ENCODE data around the gene SH3BP4.
"Not testable (repeated sequence)": the region's sequence is repeated elsewhere in the genome, so short reads cannot be mapped to it uniquely, and the experiment has no call there.

The SH3BP4 gene

GRCh38 chr2:235054475-235054874 lies 102.7 kb downstream of the SH3BP4 start:
- DNase-seq (ENCODE audit: low read depth in 1 of 2, low spot score in 1 of 2), result no peak

- DNase-seq (ENCODE audit: low read depth in 1 of 2, low spot score in 1 of 2), result no peak
These were observed 103.1 kb downstream of the SH3BP4 start for GRCh38 chr2:235054919-235055318.

GRCh38 chr2:235055891-235056516 lies 104.2 kb downstream of the SH3BP4 start:
- no peak for DNase-seq (ENCODE audit: low read depth in 1 of 2, low spot score in 1 of 2)

DNA sequence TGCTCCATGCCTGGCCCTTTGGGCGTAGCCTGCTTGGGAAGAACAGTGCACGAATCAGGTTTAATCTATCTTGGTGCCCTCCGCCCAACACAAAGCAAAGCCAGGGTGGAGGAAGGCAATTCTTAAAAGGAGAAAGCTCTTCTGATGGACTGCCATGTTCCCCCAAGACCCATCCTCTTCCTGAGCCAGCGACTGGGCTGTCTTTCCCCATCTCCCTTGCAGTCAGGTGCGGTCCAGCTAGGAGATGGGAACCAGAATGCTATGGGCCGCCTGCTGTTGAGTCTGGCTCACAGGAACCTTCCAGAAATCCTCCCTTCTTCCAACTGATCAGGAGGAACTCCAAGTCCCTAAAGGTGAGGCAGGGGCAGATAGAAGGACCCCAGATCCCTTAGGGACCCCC lies 105.0 kb downstream of the SH3BP4 start:
- DNase-seq (ENCODE audit: low read depth in 1 of 2, low spot score in 1 of 2), result no peak

GRCh38 chr2:235057616-235058015 lies 105.8 kb downstream of the SH3BP4 start:
- DNase-seq (ENCODE audit: low read depth in 1 of 2, low spot score in 1 of 2), result not testable (repeated sequence)

DNA sequence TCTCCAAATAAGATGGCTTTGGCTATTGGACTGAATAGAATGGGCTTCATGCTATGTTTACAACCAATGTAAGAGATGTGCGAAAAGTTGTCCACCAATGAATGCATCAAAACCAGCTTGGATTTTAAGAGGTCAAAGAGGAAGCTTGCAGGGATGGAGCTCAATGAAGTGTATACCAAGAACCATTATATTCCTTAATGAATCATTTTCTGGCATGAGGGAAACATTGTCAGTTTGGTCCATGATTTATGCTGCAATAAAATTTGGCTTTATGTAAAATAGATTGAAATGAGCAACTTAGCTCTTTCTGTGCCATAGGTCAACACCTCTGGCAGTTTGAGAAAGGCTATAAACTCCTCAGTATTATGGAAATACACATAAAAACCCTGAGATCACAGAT lies 107.3 kb downstream of the SH3BP4 start:
- no peak for DNase-seq (ENCODE audit: low read depth in 1 of 2, low spot score in 1 of 2)

GRCh38 chr2:235061656-235062055 lies 109.8 kb downstream of the SH3BP4 start:
- DNase-seq (ENCODE audit: low read depth in 1 of 2, low spot score in 1 of 2), result no peak

GRCh38 chr2:235063471-235063961 lies 111.7 kb downstream of the SH3BP4 start:
- DNase-seq (ENCODE audit: low read depth in 1 of 2, low spot score in 1 of 2), result no peak

DNA sequence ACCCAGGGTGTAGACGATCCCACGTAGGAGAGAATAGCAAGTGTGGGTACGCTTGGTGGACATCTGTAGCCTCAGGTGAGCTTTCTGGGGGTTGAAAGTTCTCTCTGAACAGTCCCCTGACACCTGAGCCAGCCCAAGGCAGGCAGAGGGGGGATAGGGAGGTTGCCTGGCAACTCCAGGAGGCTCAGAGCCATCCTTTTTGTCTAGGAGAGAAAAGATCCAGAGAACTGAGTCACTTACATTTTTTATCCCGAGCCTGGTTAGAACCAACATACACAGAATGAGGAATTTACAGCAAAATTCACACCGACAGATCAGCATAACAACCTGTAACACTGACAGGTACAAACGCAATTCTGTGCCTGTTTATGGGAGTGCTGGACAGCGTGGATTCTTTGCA lies 113.2 kb downstream of the SH3BP4 start:
- DNase-seq (ENCODE audit: low read depth in 1 of 2, low spot score in 1 of 2), result no peak

- DNase-seq (ENCODE audit: low read depth in 1 of 2, low spot score in 1 of 2), result no peak
These were observed 114.7 kb downstream of the SH3BP4 start for GRCh38 chr2:235066490-235066889.

DNA sequence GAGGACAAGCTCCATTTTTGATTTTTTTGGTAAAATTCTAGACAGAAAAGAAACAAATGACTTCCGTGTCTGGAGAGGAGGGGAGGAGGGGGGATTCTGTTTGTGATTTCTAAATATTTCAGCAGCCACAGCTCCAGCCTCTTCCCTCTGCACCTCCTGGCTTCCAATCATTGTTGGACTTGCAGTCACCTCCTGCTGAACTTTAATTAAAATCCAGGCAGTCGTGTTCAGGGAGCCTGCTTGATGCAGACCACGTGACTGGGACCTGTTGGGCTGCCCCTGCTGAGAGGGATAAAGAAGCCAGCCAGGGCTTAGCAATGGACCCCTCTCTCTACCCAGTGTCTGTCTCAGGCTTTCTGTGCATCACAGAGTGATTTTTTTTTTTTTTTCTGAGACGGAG lies 115.1 kb downstream of the SH3BP4 start:
- DNase-seq (ENCODE audit: low read depth in 1 of 2, low spot score in 1 of 2), result no peak

DNA sequence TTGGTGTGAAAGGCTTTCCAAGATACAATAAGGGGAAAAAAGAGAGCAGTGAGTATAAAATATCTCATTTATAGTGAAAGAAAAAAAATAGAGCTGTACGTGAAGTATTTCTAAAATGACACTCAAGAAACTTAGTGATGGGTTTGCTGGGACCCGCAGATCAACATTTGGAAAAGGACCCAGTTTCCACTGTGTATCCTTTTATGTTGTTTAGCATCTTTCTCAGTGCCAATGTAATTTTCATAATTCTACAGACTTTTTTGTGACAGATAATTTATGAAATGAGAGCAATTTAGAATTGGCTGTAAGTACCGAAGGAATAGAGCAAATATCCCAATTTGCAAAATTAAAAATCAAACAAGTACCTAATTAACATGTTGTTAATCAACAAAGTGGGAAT lies 116.9 kb downstream of the SH3BP4 start:
- no peak for DNase-seq (ENCODE audit: low read depth in 1 of 2, low spot score in 1 of 2)

DNA sequence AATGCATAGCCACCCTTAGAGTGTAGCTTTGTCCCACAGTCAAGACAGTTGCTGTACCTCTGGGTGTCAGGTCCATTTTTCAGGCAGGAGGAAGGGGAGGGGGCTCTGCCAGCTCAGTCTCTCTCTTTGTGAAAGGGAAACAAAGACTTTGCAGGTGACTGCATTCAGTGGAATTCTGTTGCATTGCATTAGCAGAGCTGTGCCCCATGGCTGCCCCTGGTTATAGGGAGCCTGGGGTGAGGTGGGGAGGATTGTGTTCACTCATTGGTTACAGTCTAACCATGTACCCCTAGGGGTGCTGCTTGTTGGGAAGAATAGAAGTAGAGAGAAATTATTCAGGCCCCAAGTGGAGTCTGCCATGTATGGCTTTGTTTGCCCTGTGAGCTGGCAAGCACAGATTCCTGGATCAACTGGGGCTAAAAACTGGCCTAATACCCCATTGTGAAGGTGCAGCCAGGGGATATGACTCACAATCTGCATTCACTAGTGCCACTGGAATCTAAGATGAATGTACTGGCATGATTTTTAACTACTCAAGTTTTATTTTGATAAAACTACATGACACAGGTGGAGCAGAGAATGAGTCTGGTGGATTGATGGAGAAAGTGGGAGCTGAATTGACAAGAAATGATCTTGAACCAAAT lies 118.4 kb downstream of the SH3BP4 start:
- no peak for DNase-seq (ENCODE audit: low read depth in 1 of 2, low spot score in 1 of 2)

DNA sequence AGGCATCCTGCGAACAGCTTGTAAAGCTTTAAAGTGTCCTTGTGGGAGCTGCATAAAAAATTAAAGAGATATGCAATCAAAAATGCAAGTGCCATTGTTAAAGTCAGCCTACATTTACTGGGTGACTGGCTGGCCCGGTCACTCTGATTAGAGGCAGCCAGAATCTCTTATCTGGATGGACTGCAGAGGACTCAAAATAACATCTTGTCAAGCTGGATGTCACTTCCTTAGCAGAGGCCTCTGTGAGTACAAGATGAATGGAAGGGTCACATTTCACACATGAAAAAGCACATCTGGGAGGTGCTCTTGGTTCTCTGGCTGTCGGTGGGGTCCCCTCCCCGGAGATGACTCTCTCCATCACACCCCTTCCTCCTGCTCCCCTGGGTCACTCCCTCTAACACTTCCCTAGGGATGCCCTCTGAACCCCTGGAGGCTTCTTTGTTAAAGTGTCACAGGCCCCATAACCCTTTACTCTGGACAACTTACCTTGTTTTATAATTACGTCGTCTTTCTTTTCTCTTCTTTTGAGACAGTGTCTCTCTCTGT lies 122.1 kb downstream of the SH3BP4 start:
- DNase-seq (ENCODE audit: low read depth in 1 of 2, low spot score in 1 of 2), result no peak

DNA sequence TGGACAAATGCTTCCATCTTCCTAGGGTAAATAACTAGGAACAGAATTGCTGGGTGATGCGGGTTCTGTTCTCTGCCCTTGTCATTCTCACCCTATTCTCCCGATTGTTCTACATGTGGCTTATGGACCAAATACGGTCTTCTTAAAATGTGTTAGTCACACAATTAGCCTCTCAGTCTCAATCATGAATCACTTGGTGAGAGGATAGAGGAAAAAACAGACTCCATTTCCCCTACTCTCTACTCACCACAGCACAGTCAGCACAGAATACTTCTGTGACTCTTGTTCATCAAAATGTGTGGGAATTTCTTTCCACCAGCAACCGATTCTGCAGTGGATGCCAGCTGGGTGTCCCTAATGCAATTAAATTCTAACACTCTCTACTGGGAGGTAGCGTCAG lies 125.2 kb downstream of the SH3BP4 start:
- DNase-seq (ENCODE audit: low read depth in 1 of 2, low spot score in 1 of 2), result no peak

DNA sequence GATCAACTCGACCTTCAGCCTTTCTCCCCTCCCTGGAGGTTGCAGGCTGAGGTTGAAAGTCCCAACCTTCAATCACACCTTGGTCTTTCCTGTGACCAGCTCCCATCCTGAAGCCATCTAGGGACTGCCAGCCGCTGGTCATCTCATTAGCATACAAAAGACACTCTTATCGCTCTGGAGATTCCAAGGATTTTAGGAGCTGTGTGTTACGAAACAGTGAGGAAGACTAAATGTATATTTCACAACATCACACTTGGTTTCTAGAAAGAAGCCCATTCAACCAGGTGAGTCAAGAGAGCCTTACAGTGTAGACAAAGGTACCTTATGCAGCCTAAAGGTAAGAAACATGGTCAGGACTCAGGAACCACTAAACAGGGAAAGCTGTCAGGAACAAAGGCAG lies 126.4 kb downstream of the SH3BP4 start:
- no peak for DNase-seq (ENCODE audit: low read depth in 1 of 2, low spot score in 1 of 2)

GRCh38 chr2:235078914-235079472 lies 127.2 kb downstream of the SH3BP4 start:
- DNase-seq (ENCODE audit: low read depth in 1 of 2, low spot score in 1 of 2), result no peak

DNA sequence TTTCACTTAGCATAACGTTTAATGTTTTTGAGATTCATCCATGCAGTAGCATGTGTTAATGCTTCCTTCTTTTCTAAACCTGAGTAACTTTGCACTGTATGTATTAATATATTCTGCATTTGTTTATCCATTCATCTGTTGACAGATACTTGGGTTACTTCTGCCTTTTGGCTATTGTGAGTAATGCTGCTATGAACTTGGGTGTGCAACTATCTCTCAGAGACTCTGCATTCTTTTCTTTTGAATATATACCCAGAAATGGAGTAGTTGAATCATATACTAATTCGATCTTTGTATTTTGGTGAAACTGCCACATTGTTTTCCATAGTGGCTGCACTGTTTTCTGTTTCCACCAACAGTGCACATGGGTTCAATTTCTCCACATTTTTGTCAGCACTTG lies 128.3 kb downstream of the SH3BP4 start:
- no peak for DNase-seq (ENCODE audit: low read depth in 1 of 2, low spot score in 1 of 2)

DNA sequence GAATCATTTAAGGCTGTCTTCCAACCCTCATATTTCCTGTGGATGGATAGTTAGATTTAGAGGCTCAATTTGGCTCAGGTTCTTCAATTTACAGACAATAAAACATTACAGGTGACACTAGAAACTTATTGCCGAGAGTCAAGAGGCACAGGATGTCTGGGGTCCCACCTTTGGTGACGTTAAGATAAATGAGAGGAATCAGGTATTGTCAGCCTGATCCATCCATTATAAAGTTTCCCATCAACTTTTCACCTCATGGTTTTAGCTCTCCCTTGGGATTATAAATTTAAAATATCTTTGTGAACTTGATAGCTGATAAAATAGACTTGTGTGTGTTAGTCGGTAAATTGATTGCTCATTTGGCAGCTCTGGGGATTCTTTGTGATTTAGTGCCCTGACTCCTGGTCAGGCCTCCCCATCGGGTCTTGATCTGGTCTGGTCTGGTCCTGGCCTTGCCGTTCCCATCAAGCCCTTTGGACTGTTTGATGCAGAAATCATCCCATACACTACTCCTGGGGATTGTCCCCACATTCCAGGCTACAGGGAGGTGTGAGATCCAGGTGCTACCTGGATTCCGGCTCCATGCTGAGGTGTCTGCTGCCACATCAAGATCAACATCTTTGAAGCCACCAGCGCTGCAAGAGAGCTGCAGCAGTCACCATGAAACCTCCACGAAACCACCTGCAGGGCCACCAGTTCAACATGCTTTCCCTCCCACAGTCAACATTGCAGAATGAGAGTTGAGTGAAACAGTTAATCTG lies 130.9 kb downstream of the SH3BP4 start:
- DNase-seq (ENCODE audit: low read depth in 1 of 2, low spot score in 1 of 2), result no peak

GRCh38 chr2:235083822-235084221 lies 132.0 kb downstream of the SH3BP4 start:
- no peak for DNase-seq (ENCODE audit: low read depth in 1 of 2, low spot score in 1 of 2)

DNA sequence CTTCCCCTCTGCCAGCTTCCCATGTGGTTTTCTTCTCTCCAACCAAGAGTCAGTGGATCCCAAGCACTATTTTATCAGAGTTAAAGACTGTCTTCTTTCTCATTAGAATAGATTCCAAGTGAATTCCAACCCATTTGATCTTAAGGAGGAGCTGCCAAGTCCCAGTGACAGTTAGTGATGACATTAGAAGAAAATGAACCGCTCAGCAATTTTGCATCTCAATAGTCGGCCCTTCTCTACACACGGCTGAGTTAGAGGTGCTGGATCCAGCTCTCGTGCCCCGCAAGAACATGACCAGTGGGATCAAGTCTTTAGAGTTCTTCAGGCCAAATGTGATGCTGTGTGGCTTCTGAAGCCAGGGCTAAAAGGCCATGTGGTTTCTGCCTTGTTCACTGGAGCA lies 132.6 kb downstream of the SH3BP4 start:
- no peak for DNase-seq (ENCODE audit: low read depth in 1 of 2, low spot score in 1 of 2)

GRCh38 chr2:235085476-235085875 lies 133.7 kb downstream of the SH3BP4 start:
- DNase-seq (ENCODE audit: low read depth in 1 of 2, low spot score in 1 of 2), result no peak

Measured in activated T-helper 1 cell treated with anti-CD3 and anti-CD28 coated beads, Interleukin-2, amount 50 U/mL, for 16 hours (primary cell).